AG09319 (cell line): ENCODE data around the gene ANKRD33B.
A peak's percentile ranks its signal among the peaks of the same experiment; 100 is the strongest.

Experiments used
- DNase-seq: peaks from one replicate; pipeline ENCODE4 v3.0.0-alpha.2; 2010; ENCODE audit warnings: low read depth; ENCODE audit errors: extremely low read depth
- CTCF ChIP-seq: IDR thresholded peaks from 2 replicates; pipeline ENCODE4 v1.5.1; 2011; ENCODE audit warnings: low read depth, mild to moderate bottlenecking, inconsistent platforms, low read length, moderate library complexity

Gene ANKRD33B

GRCh38 chr5:10690460-10691440, 126.9 kb downstream of the ANKRD33B start:
- no peak for DNase-seq
- no peak for TF ChIP-seq CTCF

GRCh38 chr5:10691826-10692785, 128.2 kb downstream of the ANKRD33B start:
- TF ChIP-seq CTCF = no peak
- no peak for DNase-seq

- TF ChIP-seq CTCF = peak; percentile 88
- DNase-seq = no peak
Measured at GRCh38 chr5:10695055-10695649, 131.3 kb downstream of the ANKRD33B start.

GRCh38 chr5:10695759-10696543, 132.1 kb downstream of the ANKRD33B start:
- TF ChIP-seq CTCF = no peak
- no peak for DNase-seq

GRCh38 chr5:10699281-10699874, 135.5 kb downstream of the ANKRD33B start:
- no peak for DNase-seq
- no peak for TF ChIP-seq CTCF

- DNase-seq = no peak
- TF ChIP-seq CTCF = no peak
Measured at GRCh38 chr5:10699987-10700386, 136.1 kb downstream of the ANKRD33B start.
